ENCODE results near the gene SUPT5H. TPM values are rescaled to one million over a fixed set of nuclear protein-coding genes. Genes with fewer than 3 reads are reported as not detected.

Gene SUPT5H
- total RNA-seq, 1 donor from 2014 or later = 139 TPM

GRCh38 chr19:39436350-39436716 is 9.0 kb upstream of the SUPT5H start:
- Mint-ChIP-seq H3K27me3 (ENCODE audit: unreplicated experiment) (peaks cover 21% of the 10 kb centered on the region), H3K4me1 (ENCODE audit: unreplicated experiment) (peaks cover 34% of the 10 kb centered on the region), H3K9me3 (ENCODE audit: unreplicated experiment) (no peaks in the 10 kb centered on the region), H3K36me3 (ENCODE audit: low read depth, unreplicated experiment) (peaks cover 29% of the 10 kb centered on the region), H3K4me3 (ENCODE audit: unreplicated experiment) (peak overlapping the region; percentile 100), H3K27ac (ENCODE audit: unreplicated experiment) (peak overlapping the region; percentile 99)
- no peak for DNase-seq (ENCODE audit: low spot score)
- TF ChIP-seq CTCF (IDR thresholded peaks at IDR 0.05; ENCODE audit: unreplicated experiment) = no peak

- H3K4me1 Mint-ChIP-seq (ENCODE audit: unreplicated experiment) = peaks cover 34% of the 10 kb centered on the region
- H3K9me3 Mint-ChIP-seq (ENCODE audit: unreplicated experiment) = no peaks in the 10 kb centered on the region
- H3K4me3 Mint-ChIP-seq (ENCODE audit: unreplicated experiment) = no peak overlapping the region
- H3K27me3 Mint-ChIP-seq (ENCODE audit: unreplicated experiment) = peaks cover 24% of the 10 kb centered on the region
- DNase-seq (ENCODE audit: low spot score) = no peak
- H3K27ac Mint-ChIP-seq (ENCODE audit: unreplicated experiment) = no peak overlapping the region
- H3K36me3 Mint-ChIP-seq (ENCODE audit: low read depth, unreplicated experiment) = peaks cover 21% of the 10 kb centered on the region
- no peak for TF ChIP-seq CTCF (IDR thresholded peaks at IDR 0.05; ENCODE audit: unreplicated experiment)
These were observed 7.0 kb upstream of the SUPT5H start for GRCh38 chr19:39438270-39438934.

DNA sequence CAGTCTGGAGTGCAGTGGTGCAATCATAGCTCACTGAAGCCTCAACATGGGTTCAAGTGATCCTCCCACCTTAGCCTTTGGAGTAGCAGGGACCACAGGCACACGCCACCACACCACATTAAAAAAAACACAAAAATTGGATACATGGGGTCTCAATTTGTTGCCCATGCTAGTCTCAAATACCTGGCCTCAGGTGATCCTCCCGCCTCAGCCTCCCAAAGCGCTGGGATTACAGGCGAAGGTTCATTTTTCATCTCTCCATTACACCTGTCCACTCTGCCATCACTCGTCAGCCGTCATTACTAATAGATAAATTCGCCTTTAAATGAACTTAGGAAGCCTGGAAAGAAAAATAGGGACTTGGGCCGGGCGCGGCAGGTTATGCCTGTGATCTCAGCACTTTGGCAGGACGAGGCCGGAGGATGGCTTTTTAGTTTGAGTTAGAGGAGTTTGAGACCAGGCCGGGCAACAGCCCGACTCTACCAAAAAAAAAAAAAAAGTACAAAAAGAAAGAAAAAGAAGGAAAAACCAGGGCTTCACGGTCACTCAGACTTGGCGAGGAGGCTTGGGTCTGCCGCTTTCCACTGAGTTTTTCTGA is 685 bp upstream of the SUPT5H start:
- H3K4me3 Mint-ChIP-seq (ENCODE audit: unreplicated experiment) = peak overlapping the region; percentile 99
- DNase-seq (ENCODE audit: low spot score) = no peak
- peaks cover 32% of the 10 kb centered on the region for H3K4me1 Mint-ChIP-seq (ENCODE audit: unreplicated experiment)
- peak overlapping the region; percentile 95 for H3K27ac Mint-ChIP-seq (ENCODE audit: unreplicated experiment)
- TF ChIP-seq CTCF (IDR thresholded peaks at IDR 0.05; ENCODE audit: unreplicated experiment) = no peak
- peaks cover 11% of the 10 kb centered on the region for H3K27me3 Mint-ChIP-seq (ENCODE audit: unreplicated experiment)
- H3K36me3 Mint-ChIP-seq (ENCODE audit: low read depth, unreplicated experiment) = peaks cover 17% of the 10 kb centered on the region
- H3K9me3 Mint-ChIP-seq (ENCODE audit: unreplicated experiment) = no peaks in the 10 kb centered on the region

- Mint-ChIP-seq H3K4me3 (ENCODE audit: unreplicated experiment) (peak overlapping the region; percentile 99), H3K9me3 (ENCODE audit: unreplicated experiment) (no peaks in the 10 kb centered on the region), H3K27me3 (ENCODE audit: unreplicated experiment) (peaks cover 11% of the 10 kb centered on the region), H3K27ac (ENCODE audit: unreplicated experiment) (peak overlapping the region; percentile 33), H3K4me1 (ENCODE audit: unreplicated experiment) (peaks cover 32% of the 10 kb centered on the region), H3K36me3 (ENCODE audit: low read depth, unreplicated experiment) (peaks cover 18% of the 10 kb centered on the region)
- TF ChIP-seq CTCF (IDR thresholded peaks at IDR 0.05; ENCODE audit: unreplicated experiment) = no peak
- DNase-seq (ENCODE audit: low spot score) = no peak
These were observed 1.1 kb downstream of the SUPT5H start for GRCh38 chr19:39446365-39447084.

GRCh38 chr19:39448271-39448670 is 2.9 kb downstream of the SUPT5H start:
- Mint-ChIP-seq H3K9me3 (ENCODE audit: unreplicated experiment) (no peaks in the 10 kb centered on the region), H3K27ac (ENCODE audit: unreplicated experiment) (no peak overlapping the region), H3K4me1 (ENCODE audit: unreplicated experiment) (peaks cover 36% of the 10 kb centered on the region), H3K36me3 (ENCODE audit: low read depth, unreplicated experiment) (peaks cover 32% of the 10 kb centered on the region), H3K27me3 (ENCODE audit: unreplicated experiment) (peaks cover 12% of the 10 kb centered on the region), H3K4me3 (ENCODE audit: unreplicated experiment) (peak overlapping the region; percentile 1)
- DNase-seq (ENCODE audit: low spot score) = no peak
- TF ChIP-seq CTCF (IDR thresholded peaks at IDR 0.05; ENCODE audit: unreplicated experiment) = no peak
